Cardiac fibroblast (primary cell): Measurements from ENCODE around the gene ASCL2.

Source experiments
- DNase-seq, 2 donors: peaks; one replicate each; pipeline versions ENCODE4 v3.0.0 to v3.0.0-alpha.2; 2010; ENCODE audit warnings: low read depth in 2 of 2
- H3K4me3 ChIP-seq, 2 donors: replicated peaks in 1 of 2; 1 replicate in 1 of 2; 2 replicates in 1 of 2; pipeline ENCODE4 v1.5.1; 2011; ENCODE audit warnings: low read depth in 2 of 2, low read length in 2 of 2, mild to moderate bottlenecking in 2 of 2, moderate library complexity in 1 of 2
- CTCF ChIP-seq: IDR thresholded peaks from one replicate; pipeline ENCODE4 v1.5.1; 2011; ENCODE audit warnings: low read depth, mild to moderate bottlenecking, low read length, inconsistent platforms

The ASCL2 gene

GRCh38 chr11:2275334-2276279 is 5.2 kb upstream of the ASCL2 start:
- H3K4me3 ChIP-seq = no peak overlapping the region
- DNase-seq = no peak
- no peak for TF ChIP-seq CTCF

- no peak for DNase-seq
- H3K4me3 ChIP-seq = no peak overlapping the region
- no peak for TF ChIP-seq CTCF
These were observed 3.4 kb upstream of the ASCL2 start for GRCh38 chr11:2273771-2274170.

GRCh38 chr11:2273311-2273710 is 2.9 kb upstream of the ASCL2 start:
- no peak overlapping the region for H3K4me3 ChIP-seq

GRCh38 chr11:2272946-2273280 is 2.5 kb upstream of the ASCL2 start:
- H3K4me3 ChIP-seq = no peak overlapping the region
- DNase-seq = no peak
- no peak for TF ChIP-seq CTCF

More at GRCh38 chr11:2273311-2273710, 2.9 kb upstream of the ASCL2 start:
- DNase-seq = no peak
- TF ChIP-seq CTCF = no peak

GRCh38 chr11:2272228-2272945 is 2.0 kb upstream of the ASCL2 start:
- TF ChIP-seq CTCF = no peak
- H3K4me3 ChIP-seq = no peak overlapping the region
- no peak for DNase-seq

GRCh38 chr11:2271327-2272227 is 1.2 kb upstream of the ASCL2 start:
- no peak overlapping the region for H3K4me3 ChIP-seq
- TF ChIP-seq CTCF = no peak
- DNase-seq = no peak
